ENCODE measurements around the gene SLC9A5.

The SLC9A5 gene

DNA sequence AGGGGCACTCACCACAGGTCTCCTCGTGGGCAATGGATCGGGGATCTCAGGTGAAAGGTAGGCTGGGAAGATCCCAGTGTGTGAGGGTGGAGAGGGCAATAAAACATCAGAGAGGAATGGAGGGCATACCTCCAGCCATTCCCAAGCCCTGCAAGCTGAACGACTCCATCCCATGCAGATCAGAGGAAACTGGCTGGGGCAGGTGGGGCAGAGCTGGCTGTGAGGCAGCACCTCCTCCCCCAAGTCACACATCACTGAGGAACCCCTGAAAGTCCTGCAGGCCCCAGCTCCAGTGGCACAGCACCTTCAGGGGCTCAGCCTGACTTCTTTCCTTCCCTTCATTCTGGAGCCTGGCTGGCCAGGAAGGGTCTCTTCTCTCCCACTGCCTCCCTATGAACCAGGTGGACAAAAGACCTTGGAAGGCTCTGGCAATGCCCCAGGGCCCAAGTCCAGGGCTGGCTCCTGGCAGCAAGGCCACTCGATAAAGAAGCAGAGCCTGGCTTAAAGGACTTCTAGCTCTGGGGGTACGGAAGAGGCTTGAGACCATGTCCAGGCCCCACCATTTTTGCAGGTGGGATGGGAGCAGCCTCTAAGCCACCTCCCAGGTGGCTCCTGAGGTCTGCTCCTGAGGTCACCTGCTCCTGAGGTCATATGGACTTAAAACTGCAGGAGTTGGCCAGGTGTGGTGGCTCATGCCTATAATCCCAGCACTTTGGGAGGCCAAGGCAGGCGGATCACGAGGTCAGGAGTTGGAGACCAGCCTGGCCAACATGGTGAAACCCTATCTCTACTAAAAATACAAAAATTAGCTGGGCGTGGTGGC lies 35.4 kb upstream of the SLC9A5 start:
- no peak for DNase-seq

DNA sequence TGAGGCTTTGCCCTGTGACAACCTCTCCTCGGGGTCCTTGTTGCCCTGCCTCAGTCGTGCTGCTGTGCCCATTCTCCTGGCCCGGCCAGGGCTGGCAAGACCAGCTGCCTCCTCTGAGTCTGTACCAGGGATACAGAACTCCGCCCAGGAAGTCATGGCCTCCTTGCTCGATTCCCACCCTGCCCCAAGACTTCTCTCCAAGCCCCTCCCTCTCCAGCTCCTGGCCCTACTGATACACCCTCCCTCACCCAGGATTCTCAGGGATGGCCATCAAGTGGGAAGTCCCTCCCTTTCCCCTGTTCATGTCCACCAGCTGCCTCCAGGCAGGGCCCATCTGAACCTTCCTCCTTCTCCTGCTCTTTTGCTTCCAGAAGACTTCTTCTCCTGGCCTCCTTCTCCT lies 33.1 kb upstream of the SLC9A5 start:
- DNase-seq, result no peak

DNA sequence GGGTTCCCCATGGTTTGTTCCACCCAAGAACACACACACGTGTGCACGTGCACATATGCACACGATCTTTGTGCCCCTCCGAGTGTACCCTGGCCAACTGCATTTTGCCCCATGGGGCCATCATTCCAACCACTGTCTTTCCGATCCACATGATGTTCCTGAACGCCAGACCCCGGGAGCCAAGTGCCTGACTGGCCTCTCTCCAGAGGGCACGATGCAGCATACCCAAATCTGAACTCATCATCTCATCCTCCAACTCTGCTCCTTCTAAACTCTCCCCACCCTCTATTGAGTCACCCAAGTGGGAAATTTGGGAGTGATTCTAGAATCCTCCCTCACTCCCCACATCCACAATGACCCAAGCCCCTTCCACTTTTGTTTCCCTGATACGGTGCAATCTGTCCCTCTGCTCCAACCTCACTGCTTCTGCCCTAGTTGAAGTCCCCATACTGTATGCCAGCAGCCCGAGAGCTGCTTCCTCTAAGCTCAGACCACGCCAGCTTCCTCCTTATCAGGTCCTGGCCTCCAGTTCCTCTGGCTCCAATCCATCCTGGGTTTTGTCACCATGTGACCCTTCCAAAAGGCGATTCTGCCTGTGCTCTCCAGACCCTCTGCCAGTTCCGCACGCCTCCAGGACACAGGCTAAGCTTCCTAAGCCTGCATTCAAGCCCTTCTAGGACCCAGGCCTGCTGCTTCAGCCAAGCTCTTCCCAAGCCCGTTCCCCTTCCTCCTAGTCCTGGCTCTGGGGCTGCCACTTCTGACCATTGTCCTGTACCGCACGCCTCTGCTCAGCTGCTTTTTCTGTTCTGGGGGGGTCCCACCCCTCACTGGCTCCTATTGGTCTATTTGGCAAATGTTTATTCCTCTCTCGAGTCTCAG lies 31.9 kb upstream of the SLC9A5 start:
- DNase-seq, result no peak

DNA sequence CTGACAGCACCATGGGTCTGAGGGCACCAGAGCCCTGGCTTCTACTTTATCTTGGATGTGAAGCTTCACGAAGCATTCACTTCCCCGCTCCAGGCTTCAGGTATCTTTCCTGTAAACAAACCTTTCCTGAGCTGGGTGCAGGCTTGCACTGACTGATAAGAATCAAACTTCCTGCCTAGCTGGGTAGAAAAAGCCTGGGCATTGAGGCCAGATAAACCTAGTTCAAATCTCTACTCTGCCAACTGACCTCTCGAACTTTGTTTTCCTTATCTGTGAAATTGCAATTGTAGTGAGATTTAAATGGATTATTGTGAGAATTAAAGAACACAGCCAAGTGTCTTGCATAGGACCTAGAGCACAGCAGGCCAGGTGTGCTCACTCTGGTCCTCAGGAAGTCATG lies 24.8 kb upstream of the SLC9A5 start:
- DNase-seq, result no peak

DNA sequence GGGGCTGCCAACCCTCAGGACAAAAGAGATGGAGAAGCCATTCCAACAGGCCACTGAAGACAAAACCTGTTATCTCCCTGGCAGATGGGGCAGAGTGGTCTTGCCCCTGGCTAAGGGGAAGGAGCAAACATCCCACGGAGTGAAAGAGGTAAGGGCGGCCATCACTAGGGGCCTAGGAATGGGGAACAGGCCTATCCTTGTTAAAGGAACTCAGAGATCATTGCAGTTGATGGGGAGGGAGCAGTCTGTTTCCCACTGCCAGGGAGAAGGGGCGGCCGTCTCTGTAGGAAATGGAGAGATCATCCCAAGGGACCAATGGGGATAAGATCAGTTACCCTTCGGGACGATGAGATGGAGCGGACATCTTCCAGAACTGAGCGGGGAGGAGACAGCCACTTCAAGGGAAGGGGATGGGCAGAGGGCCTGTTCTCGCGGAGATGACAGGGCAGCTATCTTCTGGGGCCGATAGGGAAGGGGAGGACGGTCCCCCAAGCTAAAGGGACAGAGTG lies 22.4 kb upstream of the SLC9A5 start:
- DNase-seq, result no peak

DNA sequence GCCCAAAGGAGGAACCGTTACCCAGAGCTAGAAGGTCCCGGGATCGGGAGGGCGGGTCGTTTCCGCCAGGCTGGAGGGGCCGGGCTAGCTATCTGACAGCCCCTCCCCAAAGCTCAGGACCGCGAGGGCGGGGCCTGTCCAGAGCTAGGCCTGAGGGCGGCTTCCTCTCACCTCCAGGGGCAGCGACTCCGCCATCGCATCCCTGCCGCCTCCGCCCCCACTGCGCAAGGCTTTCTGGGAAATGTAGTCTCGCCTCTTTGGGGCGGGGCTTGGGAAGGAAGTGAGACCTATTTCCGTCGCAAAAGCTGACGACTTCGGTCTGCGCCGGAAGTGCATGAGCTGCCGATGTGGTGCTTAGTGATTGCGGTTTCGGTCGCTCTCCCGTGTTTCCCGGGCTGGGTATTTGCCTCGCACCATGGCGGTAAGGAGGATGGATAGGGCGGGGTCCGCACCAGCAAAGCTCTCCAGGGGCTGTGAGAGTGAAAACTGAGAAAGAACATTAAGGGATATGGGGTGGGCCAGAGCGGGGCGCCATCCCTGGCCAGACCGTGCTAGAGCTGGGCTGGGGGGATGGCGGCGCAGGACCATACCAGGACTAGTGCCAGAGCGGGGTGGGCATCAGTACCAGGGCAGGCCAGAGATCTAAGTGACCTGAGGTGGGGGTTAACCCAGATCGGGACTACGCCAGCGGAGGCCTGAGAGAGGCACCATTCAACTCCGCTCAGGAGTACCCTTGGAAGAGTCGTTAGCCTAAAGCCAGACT lies 21.8 kb upstream of the SLC9A5 start, which contains the start of gene TMEM208:
TSS of gene TMEM208 (plus strand) at position 327 of the 763 bp plus-strand sequence. CDS start at position 416, 89 bp downstream.
- DNase-seq, result peak; percentile 99

DNA sequence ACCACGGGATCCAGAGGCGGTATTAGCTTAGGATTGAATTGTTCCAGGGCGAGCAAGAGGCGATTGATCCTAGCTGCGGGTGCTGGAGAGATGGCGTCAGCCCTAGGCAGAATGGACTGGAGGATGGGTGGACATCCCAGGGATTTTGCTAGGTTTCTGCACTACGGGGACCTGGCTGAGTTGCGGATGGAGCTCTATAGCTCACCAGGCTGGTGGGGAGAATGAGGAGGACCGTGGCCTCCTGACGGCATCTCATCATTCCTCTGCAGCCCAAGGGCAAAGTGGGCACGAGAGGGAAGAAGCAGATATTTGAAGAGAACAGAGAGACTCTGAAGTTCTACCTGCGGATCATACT lies 21.2 kb upstream of the SLC9A5 start:
- no peak for DNase-seq

DNA sequence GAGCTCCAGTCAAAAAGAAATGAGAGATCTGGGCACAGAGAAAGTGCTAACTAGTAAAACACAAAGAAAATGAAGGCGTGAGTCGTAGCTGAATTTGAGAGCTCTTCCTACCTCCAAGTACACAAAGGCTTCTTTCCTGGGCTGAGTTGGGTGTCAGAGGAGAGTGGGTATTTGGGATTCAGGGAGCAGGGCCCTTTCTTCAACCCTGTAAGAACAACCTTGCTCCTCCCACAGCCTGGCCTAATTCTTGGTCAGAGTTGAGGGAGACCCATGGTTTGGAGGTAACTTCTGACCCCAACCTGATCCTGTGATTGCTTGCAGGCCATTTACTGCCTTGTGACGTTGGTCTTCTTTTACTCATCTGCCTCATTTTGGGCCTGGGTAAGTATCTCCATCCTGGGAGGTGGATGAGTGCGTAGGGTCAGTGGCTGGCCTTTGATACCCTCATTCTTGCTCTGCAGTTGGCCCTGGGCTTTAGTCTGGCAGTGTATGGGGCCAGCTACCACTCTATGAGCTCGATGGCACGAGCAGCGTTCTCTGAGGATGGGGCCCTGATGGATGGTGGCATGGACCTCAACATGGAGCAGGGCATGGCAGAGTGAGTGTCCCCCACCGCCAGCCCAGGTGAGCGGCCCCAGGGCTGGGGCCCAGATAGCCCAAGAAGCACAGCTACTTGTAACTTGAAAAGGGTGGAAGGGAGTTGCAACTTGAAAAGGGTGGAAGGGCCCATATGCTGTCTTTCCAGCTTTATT lies 20.6 kb upstream of the SLC9A5 start:
- DNase-seq, result no peak

DNA sequence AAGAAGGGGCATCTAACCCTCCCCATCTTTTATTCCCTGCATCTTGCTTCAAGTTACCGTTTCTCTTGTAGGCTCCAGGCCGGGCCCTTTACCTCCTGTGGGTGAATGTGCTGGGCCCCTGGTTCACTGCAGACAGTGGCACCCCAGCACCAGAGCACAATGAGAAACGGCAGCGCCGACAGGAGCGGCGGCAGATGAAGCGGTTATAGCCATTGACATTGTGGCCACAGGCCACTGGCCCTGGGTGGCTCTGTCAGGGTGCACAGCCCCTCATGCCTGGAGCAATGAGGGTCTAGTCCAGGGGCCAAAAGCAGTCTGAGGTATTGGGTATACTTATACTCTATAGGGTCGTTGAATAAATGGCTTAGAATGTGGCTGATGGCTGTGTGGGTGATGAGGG lies 19.9 kb upstream of the SLC9A5 start:
- no peak for DNase-seq

DNA sequence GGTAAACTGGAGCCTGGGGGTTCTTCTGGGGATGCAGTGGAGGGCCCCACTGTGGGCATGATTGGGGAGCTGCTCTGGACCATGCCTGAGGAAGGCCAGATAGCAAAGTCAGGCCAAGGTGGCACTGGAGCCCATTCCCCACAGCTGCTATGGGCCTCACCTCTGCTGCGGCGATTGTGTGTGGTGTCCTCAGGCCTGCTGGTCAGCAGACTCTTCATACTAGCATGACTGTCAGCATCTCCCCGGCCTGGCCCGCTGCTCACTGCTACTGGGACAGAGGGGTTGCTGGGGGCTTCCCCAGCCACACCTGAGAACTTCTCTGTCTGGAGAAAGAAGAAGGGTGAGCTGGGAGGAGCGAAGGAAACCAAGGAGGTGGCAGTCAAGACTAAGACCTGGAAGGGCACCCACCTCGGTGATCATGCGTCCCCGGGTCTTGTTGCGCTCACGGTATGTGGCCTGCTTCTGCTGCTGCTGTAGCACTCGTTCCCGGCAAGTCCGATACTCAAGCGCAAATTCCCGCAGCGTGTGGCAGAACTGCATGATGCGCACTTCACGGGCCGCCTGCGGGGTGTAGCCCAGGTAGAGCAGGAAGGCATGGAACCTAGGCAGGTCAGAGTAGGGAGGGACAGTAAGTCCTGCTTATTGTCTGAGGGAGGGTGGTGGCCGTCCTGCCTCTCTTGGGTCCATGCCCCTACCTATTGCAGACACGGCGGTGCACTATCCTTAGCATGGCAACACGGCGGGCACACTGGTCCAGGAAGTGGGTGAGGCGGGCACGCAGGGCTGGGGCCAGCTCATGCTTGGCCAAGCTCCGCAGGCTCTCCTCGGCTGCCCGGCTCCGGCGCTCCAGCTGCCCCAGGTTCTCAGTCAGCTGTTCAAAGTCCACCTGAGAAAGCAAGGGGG lies 18.6 kb upstream of the SLC9A5 start:
- no peak for DNase-seq

DNA sequence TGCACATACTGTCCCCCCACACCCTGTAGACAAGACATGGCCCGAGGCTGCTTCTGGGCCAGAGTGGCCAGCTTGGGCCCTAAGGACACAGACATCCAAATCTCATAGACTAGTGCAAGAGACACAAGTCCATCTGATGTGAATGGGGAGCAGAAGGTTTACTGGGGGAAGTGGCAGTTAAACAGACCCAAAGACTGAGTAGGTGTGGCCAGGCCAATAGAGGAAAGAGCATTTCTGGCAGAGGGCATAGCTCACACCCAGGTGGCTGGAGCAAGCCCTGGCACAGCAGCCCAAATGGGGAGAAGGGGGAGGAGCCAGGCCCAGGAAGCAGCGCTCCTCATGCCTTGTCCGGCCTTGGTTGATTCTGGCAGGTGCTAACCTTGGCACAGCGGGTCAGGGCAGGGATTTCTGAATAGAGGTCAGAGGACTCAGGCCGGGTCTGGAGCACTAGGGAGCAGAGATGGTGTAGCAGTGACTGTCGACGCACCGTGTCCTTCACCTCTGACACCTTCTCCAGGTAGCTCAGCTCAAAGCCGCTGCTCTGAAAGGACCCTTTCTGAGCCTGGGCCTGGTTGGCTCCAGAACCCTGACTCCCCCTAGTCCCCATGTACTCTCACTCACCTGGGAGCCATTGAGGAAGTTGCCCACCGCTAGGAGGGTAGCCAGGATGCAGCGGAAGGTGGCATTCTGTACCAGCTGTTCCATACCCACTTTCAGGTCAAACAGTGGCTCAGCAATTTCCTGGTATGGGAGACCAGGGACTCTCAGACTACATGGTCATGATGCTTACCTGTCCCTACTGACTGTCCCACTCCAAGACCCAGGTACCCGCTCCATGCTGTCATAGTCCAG lies 17.7 kb upstream of the SLC9A5 start:
- no peak for DNase-seq

DNA sequence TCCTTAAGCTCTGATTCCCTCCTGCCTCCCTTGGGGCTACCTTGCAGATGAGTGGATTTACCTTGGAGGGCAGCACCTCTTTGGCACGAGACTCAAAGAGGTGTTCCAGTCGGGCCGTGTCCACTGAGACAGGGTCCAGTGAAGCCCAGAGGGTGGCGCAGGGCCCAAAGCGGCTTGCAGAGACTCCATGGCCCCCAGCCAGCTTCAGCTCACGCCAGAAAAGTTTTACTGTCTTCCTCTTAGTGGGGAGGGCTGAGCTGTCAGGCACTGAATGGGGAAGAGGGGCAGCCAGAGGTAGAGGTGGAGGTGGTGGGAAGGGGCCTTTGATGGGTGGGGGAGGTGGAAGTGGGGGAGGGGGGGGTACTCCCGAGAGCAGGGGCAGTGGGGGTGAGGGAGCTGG lies 15.2 kb upstream of the SLC9A5 start:
- no peak for DNase-seq

DNA sequence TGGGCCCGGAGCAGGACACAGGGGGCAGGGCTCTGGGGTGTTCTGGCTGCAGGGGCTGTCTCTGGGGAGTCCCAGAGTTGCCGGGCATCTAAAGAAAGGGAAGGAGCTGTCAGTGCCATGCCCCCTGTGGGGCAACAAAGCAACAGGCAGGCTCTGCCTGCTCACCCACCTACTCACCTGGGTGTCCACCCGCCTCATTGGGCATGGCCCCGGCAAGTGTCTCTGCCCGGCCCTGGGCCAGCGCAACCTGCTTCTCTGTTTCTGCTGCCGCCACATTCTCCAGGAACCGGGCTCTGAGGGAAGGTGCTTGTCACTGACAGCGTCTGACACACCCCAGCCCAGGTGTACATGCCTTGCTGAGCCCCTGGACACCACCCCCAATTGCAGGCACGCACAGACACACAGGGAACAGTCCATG lies 14.6 kb upstream of the SLC9A5 start:
- no peak for DNase-seq

DNA sequence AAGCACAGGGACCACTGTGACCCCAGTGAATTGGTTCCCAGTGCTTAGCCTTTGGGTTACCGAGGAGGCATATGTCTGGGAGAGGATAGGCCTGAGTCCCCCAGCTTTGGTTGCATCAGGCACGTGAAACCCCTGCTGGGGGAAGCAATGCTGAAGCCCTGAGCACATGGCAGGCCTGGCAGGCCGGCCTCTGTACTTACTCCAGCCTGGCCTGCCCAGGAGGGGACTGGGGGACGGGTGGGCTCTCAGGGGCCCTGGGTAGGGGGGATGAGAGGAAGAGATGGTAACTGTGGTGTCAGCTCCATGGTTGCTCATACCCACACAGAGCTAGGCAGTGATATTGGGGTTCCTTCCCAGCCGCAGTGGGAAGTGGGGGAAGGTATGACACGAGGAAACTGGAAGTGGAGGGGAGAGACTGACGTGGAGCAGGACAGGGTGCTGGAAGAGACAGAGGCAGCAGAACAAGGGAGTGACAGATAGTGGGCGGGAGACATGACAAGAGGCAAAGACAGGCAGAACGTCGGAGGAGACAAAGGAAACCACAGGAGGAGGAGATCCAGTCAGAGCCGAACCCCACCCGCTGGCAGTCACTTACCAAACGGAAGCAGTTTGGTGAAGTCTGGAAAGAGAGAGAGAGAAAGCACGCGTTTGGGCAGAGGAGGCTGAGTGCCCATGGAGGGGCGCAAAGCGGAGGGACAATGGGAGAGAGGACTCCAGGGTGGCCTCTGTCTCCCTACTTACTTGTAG lies 12.8 kb upstream of the SLC9A5 start:
- DNase-seq, result no peak

DNA sequence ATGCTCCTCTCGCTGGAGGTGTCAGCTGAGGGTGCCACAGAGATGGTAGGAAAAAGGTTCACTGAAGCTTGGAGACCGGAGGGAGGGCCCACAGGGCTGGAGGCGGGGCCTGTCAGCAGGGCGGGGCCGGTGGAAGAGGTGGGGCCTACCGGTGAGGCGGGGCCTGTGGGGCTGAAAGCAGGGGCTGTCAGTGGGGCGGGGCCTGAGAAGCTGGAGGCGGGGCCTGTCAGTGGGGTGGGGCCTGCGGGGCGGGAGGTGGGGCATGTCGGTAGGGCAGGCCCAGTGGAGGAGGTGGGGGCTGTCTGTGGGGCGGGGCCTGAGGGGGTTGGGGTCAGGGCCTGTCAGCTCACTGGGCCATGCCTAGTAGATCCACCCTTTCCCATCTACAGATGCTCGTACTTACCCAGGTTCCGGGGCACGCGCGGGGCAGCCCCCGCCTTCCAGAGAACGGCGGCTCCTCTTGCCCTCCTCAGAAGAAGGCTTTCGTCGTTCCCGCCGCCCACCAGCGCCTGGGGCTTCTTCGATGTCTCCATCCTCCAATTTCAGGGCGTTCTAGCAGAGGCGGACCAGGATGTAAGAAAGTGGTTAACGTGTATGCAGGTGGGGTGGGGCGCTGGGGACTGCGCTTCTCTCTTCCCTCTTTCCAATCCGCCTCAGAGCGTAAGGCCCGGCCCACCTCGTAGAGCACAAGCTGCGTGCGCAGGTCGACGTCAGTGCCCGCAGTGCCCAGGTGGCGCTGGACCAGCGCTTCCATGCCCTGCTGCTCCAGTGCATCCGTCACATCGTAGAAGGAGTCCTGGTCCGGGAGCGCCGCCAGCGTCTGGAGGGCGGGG lies 12.0 kb upstream of the SLC9A5 start:
- peak; percentile 55 for DNase-seq

DNA sequence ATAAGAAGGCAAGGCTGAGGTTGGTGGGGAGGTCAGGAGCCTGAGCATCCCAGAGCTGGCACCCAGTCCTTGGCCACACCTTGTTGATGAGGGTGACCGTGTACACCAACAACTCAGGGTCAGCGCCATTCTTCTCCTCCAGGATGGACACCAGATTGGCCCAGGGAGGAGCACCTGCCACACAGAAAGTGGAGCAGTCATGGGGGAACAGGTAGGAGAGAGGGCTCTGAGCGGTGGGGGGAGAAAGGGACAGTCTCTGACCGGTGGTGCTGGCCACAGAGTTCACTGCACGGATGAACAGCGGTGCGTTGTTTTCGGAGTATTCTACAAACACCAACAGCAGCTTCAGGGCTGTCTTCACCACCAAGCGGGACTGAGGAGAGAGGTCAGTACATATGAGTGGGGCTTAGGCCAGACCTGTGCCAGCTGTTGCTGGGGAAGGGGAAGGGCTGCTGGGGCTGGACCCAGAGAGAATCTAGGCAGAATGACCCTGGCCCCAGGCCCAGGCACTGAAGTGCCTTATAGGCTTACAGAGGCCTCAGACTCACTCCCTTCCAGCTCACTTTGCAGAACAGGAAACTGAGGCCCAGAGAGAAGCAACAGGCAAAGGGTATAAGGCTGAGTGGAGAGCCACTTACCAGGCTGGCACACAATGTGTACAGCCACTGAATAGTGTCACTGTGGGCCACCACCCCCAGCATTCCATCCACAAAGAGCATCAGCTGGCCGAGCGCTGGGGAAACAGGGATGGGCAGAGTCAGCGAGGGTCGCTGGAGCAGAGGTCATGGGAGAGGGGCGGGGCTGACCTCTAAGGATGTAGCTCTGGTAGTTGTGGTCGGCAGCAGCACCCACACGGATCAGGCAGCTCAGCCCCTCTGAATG lies 11.1 kb upstream of the SLC9A5 start:
- DNase-seq, result no peak

DNA sequence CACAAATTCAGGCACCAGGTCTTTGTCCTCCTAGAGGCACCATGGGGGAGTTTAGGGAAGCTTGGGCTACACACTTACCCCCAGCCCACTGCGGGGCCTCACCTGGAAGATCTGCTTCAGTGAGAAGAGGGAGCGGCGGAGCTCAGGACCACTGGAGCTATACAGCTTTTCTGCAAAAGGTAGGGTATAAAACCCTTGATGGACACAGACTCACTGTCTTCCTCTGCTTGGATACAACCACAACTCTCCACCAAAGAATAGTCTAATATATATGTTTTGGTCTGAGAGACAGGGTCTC lies 10.6 kb upstream of the SLC9A5 start:
- no peak for DNase-seq
